Loucy (cell line): Measurements from ENCODE around the gene C22orf15.

Source experiments
- H2AFZ ChIP-seq: fragments of 200-600 bp; sonication (generic); 2 replicates; pipeline ENCODE4 v1.6.0; 2016; ENCODE audit warnings: antibody characterized with exemption, mild to moderate bottlenecking, low read length, moderate library complexity
- H3F3A ChIP-seq: fragments of 200-600 bp; 2 replicates; pipeline ENCODE4 v1.6.0; 2016; ENCODE audit warnings: antibody characterized with exemption, low read depth, mild to moderate bottlenecking
- H3K27me3 ChIP-seq: fragments of 200-600 bp; sonication (generic); 2 replicates; pipeline ENCODE4 v1.6.1; 2014; ENCODE audit warnings: low read length, mild to moderate bottlenecking; ENCODE audit not compliant: insufficient read depth, poor library complexity, severe bottlenecking
- H3K36me3 ChIP-seq: fragments of 200-600 bp; sonication (generic); 2 replicates; pipeline ENCODE4 v1.6.1; 2016; ENCODE audit warnings: low read length; ENCODE audit not compliant: insufficient read depth
- H3K4me1 ChIP-seq: fragments of 200-600 bp; sonication (generic); 2 replicates; pipeline ENCODE4 v1.5.1; 2014; ENCODE audit warnings: low read length, mild to moderate bottlenecking; ENCODE audit not compliant: insufficient read depth, poor library complexity, severe bottlenecking
- H3K4me2 ChIP-seq: fragments of 200-600 bp; sonication (generic); 2 replicates; pipeline ENCODE4 v1.6.0; 2014; ENCODE audit warnings: antibody characterized with exemption, low read length, low read depth, mild to moderate bottlenecking; ENCODE audit not compliant: poor library complexity, severe bottlenecking
- H3K4me3 ChIP-seq: fragments of 200-600 bp; sonication (generic); 2 replicates; pipeline ENCODE4 v1.5.1; 2014; ENCODE audit warnings: low read length, mild to moderate bottlenecking, mixed read lengths; ENCODE audit not compliant: poor library complexity, severe bottlenecking
- H3K79me2 ChIP-seq: fragments of 200-600 bp; sonication (generic); 2 replicates; pipeline ENCODE4 v1.6.1; 2014; ENCODE audit warnings: low read length; ENCODE audit not compliant: insufficient read depth
- H3K9ac ChIP-seq: fragments of 200-600 bp; sonication (generic); 2 replicates; pipeline ENCODE4 v1.6.0; 2014; ENCODE audit warnings: mild to moderate bottlenecking, low read depth, low read length, moderate library complexity; ENCODE audit not compliant: poor library complexity, severe bottlenecking
- H3K9me2 ChIP-seq: fragments of 200-600 bp; sonication (generic); replicated peaks from 2 replicates; pipeline ENCODE4 v1.6.1; 2016; ENCODE audit warnings: low read depth, low read length, mixed read lengths
- H3K9me3 ChIP-seq: fragments of 200-600 bp; sonication (generic); 2 replicates; pipeline ENCODE4 v1.6.1; 2014; ENCODE audit warnings: mild to moderate bottlenecking, antibody characterized with exemption, low read length, low read depth; ENCODE audit not compliant: insufficient read depth
- H4K20me1 ChIP-seq: fragments of 200-600 bp; sonication (generic); 2 replicates; pipeline ENCODE4 v1.6.0; 2014; ENCODE audit warnings: antibody characterized with exemption, low read length, mild to moderate bottlenecking; ENCODE audit not compliant: insufficient read depth, poor library complexity, severe bottlenecking
- CTCF ChIP-seq: fragments of 200-600 bp; sonication (generic); conservative IDR thresholded peaks from 2 replicates; pipeline ENCODE4 v1.5.1; 2014; ENCODE audit warnings: mild to moderate bottlenecking, antibody characterized with exemption, low read length
- EZH2phosphoT487 ChIP-seq: fragments of 200-600 bp; IDR thresholded peaks from 2 replicates; pipeline ENCODE4 v1.6.1; 2018; ENCODE audit warnings: antibody characterized with exemption, mild to moderate bottlenecking, moderate library complexity, borderline replicate concordance

The C22orf15 gene

DNA sequence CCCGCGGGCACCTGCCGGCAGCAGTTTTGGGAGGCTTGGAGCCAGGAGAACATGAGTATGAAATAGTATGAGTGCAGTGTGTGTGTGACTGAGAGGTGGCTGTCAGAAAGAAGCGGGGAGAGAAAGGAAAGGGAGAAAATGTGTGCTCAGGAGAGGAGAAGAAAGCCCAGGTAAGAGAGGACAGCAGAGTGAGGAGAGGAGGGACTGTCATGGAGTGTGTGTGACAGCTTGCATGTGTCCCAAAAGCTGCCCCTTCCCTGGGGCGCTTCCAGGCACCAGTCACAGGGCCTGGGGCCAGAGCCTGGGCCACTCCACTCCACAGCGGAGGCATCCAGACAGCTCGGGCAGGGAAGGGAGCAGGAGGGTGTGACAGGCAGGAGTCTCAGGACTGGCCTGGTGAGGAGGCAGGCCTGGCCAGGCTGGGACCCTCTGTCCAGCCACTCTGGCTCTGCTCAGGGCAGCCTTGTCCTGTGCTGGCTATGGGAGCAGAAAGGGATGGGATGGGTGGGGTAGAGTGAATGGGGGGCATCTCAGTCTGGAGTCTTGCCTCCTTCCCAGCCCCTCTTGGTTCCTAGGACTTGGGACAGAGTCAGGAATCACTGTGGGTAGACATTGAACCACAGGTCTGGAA lies 10.8 kb downstream of the C22orf15 start:
- no peaks in the 10 kb centered on the region for H3K9me2 ChIP-seq
- H3K9me3 ChIP-seq = no peaks in the 10 kb centered on the region
- no peaks in the 10 kb centered on the region for H3F3A ChIP-seq
- H3K36me3 ChIP-seq = no peaks in the 10 kb centered on the region
- TF ChIP-seq EZH2phosphoT487 (no peak), CTCF (no peak)
- H3K79me2 ChIP-seq = no peaks in the 10 kb centered on the region
- no peaks in the 10 kb centered on the region for H3K27me3 ChIP-seq
- no peak overlapping the region for H3K9ac ChIP-seq
- no peak overlapping the region for H2AFZ ChIP-seq
- no peak overlapping the region for H3K4me3 ChIP-seq
- no peak overlapping the region for H3K4me2 ChIP-seq
- peaks cover 5% of the 10 kb centered on the region for H3K4me1 ChIP-seq
- no peaks in the 10 kb centered on the region for H4K20me1 ChIP-seq

DNA sequence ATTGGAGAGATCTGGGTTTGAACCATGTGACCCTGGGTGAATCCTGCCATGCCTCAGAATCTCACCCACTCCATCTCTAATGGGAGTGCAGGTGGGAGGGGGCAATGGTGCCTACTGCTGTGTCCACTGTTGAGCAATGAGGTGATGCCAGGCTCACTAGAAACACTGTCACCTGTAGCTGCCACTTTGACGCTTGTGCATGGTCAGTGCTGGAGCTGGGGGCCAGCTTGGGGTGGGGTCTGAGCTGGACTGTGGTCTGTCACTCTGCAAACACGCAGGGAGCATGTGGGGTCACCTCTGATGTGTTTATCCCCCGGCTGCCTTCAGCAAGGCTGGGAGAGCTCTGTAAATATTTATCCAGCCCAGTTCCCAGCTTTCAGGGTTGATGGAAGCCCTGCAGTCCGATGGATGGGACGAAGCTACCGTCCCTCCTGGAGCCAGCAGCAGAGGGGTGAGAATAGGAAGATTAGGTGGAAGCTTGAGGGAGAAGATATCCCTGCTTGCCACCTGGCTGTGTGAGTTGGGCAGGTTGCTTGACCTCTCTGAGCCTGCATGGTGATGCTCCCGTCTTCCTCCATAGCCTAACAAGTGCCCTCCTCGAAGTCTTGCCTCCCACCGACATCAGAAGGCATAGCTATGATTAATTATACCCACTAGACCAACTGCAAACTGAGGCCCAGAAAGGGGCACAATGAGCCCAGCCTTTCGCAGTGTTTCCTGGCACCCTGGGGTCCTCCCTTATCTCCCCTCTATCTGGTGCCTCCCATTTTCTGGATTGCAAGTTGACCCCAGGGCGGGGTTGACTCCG lies 11.5 kb downstream of the C22orf15 start:
- H3K36me3 ChIP-seq = no peaks in the 10 kb centered on the region
- H3K27me3 ChIP-seq = no peaks in the 10 kb centered on the region
- no peak overlapping the region for H3K4me2 ChIP-seq
- H3K79me2 ChIP-seq = no peaks in the 10 kb centered on the region
- no peaks in the 10 kb centered on the region for H3F3A ChIP-seq
- TF ChIP-seq EZH2phosphoT487 (no peak), CTCF (no peak)
- H4K20me1 ChIP-seq = no peaks in the 10 kb centered on the region
- peaks cover 5% of the 10 kb centered on the region for H3K4me1 ChIP-seq
- H2AFZ ChIP-seq = no peak overlapping the region
- H3K9me3 ChIP-seq = no peaks in the 10 kb centered on the region
- H3K9me2 ChIP-seq = no peaks in the 10 kb centered on the region
- H3K4me3 ChIP-seq = no peak overlapping the region
- no peak overlapping the region for H3K9ac ChIP-seq

- no peak overlapping the region for H3K4me3 ChIP-seq
- H3F3A ChIP-seq = no peaks in the 10 kb centered on the region
- H3K4me2 ChIP-seq = no peak overlapping the region
- H3K79me2 ChIP-seq = no peaks in the 10 kb centered on the region
- H3K4me1 ChIP-seq = peaks cover 5% of the 10 kb centered on the region
- no peaks in the 10 kb centered on the region for H4K20me1 ChIP-seq
- H3K9me2 ChIP-seq = no peaks in the 10 kb centered on the region
- no peaks in the 10 kb centered on the region for H3K27me3 ChIP-seq
- no peak overlapping the region for H3K9ac ChIP-seq
- H2AFZ ChIP-seq = no peak overlapping the region
- no peaks in the 10 kb centered on the region for H3K36me3 ChIP-seq
- TF ChIP-seq EZH2phosphoT487 (no peak), CTCF (no peak)
- no peaks in the 10 kb centered on the region for H3K9me3 ChIP-seq
Measured at GRCh38 chr22:23774922-23775436, 12.2 kb downstream of the C22orf15 start.
